Measurements from ENCODE around the gene TNFRSF12A.

The TNFRSF12A gene

DNA sequence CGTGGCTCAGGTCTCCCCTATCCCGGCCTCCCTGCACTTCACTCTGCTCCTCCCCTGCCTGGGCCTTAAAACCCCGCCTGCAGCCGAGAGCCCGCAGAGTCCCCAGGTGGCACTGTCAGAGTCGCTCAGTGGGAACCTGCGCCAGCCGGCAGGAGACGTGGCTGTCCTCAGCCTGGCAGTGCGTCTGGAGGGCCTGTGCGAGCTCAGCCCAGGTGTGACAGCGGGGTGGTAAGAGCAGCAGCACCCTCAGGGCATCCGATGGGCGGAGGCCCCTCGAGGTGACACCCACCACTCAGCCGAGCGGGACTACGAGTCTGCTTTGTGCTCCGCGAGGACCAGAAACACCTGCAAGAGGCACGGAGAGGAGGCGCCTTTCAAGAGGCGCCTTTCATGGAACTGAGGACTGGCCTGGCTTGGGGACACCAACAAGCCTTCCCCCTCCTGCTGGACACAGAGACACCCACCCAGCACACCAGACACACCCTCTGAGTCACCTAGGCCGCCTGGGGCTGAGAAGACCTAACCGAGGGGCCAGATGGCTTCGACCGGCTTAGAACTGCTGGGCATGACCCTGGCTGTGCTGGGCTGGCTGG lies 7.2 kb upstream of the TNFRSF12A start, which contains the start of gene CLDN9:
Gene CLDN9 (plus strand): TSS at position 96 of the 593 bp plus-strand sequence. CDS start 440 bp downstream, at position 536.
- no peak for DNase-seq (ENCODE audit: low read depth)

DNA sequence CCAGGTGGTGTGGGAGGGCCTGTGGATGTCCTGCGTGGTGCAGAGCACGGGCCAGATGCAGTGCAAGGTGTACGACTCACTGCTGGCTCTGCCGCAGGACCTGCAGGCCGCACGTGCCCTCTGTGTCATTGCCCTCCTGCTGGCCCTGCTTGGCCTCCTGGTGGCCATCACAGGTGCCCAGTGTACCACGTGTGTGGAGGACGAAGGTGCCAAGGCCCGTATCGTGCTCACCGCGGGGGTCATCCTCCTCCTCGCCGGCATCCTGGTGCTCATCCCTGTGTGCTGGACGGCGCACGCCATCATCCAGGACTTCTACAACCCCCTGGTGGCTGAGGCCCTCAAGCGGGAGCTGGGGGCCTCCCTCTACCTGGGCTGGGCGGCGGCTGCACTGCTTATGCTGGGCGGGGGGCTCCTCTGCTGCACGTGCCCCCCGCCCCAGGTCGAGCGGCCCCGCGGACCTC lies 6.6 kb upstream of the TNFRSF12A start:
- no peak for DNase-seq (ENCODE audit: low read depth)

DNA sequence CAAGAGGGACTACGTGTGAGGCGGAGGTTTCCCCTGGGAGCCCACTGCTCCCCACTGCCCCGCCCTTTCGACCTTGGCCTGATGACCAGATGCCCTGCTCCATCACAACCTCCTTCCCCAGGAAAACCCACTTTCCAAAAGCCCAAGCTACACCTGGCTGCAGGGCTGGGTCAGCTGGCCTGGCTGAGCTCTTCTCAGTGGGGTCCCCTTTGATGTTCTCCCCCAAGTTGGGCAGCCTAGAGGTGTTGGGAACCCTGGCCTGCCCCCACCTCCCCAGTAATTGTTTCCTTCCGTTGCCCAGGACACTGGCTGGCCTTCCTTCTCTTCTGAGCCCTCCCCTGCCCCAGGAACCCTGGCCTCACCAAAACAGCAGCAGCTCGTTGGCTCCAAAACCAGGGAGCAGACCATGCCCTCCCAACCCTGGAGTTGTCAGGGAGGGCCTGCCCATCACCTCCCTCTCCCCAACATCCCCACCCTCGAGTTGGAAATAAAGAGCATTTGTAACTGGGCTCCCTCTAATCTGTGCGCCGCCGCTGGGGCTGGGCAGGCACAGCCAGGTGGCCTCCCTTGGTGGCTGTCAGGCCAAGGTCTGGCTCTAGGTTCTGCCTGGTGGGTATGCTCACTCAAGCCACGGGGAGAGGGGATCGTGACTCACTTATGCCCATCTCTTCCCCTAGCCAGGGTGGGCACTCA lies 6.0 kb upstream of the TNFRSF12A start:
- no peak for DNase-seq (ENCODE audit: low read depth)

DNA sequence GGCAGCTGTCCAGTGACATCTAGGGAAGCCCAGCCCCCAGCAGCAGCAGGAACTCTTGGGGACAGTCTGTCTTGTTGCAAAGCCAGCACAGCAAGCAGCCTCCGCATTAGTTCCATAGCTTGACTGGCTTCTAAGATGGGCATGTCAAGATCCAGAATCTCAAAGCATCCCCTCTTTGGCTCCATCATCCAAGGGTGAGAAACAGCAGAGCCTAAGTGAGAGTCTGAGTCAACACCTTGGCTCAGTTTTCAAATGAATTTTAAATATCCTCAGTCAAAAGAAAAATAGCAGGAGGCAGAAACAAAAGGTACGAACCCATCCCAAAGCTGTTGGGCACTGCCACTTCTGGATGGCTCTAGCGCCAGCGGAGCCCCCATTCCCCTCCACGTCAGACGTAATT lies 5.2 kb upstream of the TNFRSF12A start:
- DNase-seq (ENCODE audit: low read depth), result no peak

GRCh38 chr16:3015865-3016521 lies 4.2 kb upstream of the TNFRSF12A start:
- DNase-seq (ENCODE audit: low read depth), result no peak

DNA sequence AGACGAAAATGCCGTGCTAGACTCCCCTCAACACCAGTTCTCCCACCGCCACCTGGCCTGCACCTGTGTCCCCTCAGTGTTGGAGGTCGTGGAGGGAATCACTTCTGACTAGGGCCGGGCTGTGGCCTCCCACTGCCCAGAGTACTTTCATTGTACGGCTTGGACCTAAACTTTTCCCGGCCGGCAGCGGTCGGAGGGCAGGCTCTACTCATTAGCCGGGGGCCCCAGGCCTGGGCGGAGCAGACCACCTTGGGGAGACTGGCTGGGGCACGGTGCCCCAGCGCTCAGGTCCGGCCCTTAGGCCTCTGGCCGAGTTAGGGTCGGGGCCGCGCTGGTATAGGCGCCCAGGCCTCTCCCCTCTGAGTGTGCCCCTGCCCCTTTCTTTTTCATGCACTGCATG lies 2.8 kb upstream of the TNFRSF12A start:
- DNase-seq (ENCODE audit: low read depth), result no peak

- no peak for DNase-seq (ENCODE audit: low read depth)
These were observed 2.2 kb upstream of the TNFRSF12A start, which contains the start of gene CLDN6 for GRCh38 chr16:3017794-3018506. CLDN6 (minus strand) TSS chr16:3018183; CDS start chr16:3016021, 2,162 bp downstream.

DNA sequence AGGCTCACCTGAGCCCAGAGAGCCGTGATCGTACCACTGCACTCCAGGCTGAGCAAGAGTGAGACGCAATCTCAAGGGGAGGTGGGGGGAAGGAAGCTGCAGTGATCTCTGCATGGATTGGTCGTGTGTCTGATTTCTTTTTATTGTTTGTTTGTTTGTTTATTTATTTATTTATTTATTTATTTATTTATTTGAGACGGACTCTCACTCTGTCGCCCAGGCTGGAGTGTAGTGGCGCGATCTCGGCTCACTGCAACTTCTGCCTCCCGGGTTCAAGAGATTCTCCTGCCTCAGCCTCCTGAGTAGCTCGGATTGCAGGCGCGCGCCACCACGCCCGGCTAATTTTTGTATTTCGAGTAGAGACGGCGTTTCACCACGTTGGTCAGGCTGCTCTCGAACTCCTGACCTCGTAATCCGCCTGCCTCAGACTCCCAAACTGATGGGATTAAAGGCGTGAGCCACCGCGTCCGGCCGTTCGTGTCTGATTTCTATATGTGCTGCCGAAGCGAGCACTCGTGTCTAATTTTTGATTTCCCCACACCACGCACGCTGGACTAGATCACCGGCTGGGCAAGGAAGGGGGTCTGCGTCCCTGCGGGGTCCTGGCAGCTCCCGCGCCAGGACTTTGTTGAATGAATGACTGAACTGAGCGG lies 448 bp upstream of the TNFRSF12A start:
- DNase-seq (ENCODE audit: low read depth), result no peak

DNA sequence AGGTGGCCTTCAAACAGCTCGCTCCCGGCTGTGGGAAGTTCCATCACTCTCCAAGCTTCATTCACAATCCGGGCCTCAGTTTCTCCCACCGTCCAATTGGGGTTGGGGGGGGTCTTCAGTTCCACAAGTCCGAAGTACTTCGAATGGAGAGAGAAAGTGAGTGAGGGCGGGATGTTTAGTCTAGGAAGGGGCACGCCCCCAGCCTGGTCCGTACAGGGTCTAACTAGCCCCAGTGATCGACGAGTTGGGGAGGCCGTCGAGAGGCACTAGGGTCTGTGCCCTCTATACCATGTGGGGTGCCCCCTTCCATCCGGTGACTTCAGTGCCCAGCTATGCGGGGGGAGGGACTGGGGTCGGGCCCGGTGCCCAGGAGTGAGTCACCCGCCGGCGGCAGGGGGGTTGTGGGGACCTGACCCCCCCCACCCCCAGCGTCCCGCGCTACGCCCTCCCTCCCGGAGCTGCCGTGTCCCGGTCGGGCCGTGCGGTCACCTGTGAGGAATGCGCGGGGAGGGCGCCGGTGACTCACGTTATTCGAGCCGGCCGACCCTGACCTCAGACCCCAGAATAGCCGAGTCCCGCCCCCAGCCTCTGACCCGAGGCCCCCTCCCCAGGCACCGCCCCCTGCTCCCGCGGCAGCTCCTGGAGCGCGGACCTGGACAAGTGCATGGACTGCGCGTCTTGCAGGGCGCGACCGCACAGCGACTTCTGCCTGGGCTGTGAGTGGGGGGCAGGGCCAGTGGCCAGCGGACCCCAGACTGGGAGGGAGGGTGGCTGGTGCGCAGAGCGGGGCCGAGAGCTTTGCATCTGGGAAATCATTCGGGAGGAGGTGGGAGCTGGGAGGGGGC lies 658 bp downstream of the TNFRSF12A start:
- DNase-seq (ENCODE audit: low read depth), result no peak

GRCh38 chr16:3021449-3022207 lies 1.5 kb downstream of the TNFRSF12A start:
- no peak for DNase-seq (ENCODE audit: low read depth)

DNA sequence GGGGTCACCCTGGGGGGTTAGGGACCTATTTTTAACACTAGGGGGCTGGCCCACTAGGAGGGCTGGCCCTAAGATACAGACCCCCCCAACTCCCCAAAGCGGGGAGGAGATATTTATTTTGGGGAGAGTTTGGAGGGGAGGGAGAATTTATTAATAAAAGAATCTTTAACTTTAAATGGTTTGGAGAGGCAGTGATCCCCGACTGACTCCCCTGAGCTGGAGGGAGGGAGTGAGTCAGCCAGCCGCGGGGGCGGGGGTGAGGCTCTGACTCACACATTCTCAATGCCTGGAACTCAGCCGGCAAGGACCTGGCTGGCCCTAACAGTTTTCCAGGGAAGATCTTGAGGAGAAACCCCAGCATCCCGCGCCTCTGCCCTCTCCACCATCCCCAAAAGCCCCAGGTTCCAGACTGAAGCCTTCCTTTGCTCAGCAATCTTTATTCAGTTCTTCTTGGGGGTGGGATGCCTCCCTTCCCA lies 2.1 kb downstream of the TNFRSF12A start:
- no peak for DNase-seq (ENCODE audit: low read depth)

GRCh38 chr16:3022684-3023414 lies 2.7 kb downstream of the TNFRSF12A start:
- DNase-seq (ENCODE audit: low read depth), result no peak

- no peak for DNase-seq (ENCODE audit: low read depth)
These were observed 3.2 kb downstream of the TNFRSF12A start for GRCh38 chr16:3023415-3023668.

- peak; percentile 97 for DNase-seq (ENCODE audit: low read depth)
These were observed 3.7 kb downstream of the TNFRSF12A start, which contains the start of the genes HCFC1R1 and THOC6 for GRCh38 chr16:3023669-3024478. HCFC1R1 (minus strand) TSS chr16:3023942; CDS start chr16:3023941, 1 bp downstream. THOC6 (plus strand) TSS chr16:3024035; CDS start chr16:3024327, 292 bp downstream.

GRCh38 chr16:3025032-3026002 lies 5.1 kb downstream of the TNFRSF12A start:
- DNase-seq (ENCODE audit: low read depth), result no peak

DNA sequence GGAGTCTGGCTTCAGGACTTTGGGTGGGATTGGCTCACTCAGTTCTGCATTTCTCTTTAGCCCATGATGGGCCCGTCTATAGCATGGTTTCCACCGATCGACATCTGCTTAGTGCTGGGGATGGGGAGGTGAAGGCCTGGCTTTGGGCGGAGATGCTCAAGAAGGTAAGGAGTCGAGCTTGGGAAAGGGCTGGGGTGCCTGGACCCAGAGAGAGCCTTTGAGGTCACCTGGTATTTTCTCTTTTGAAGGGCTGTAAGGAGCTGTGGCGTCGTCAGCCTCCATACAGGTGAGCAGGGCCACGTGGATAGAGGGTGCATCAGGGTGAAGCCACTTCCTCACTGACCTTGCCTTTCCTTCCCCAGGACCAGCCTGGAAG lies 5.8 kb downstream of the TNFRSF12A start:
- no peak for DNase-seq (ENCODE audit: low read depth)
